Activated B cell treated with CpG ODN at 0.5 μM for 24 hours (primary cell): Measurements from ENCODE around the gene CDK14. TPM values are rescaled to one million over a fixed set of nuclear protein-coding genes. Genes with fewer than 3 reads are reported as not detected.

Experiments
- ATAC-seq: fragments of 200-7000 bp; cut with Tn5 transposase; one replicate; pipeline ENCODE4 v1.10.0; 2021; ENCODE audit warnings: low read depth, mild to moderate bottlenecking, moderate library complexity
- CTCF ChIA-PET: fragments of 350-600 bp; sonication (Branson Sonifier 250); formaldehyde crosslinking; loops from one replicate; lab custom pipeline; 2021; ENCODE audit warnings: antibody characterized with exemption; lab: Charles Lee
- POLR2A ChIA-PET: fragments of 350-600 bp; sonication (Branson Sonifier 250); formaldehyde crosslinking; loops from one replicate; lab custom pipeline; 2021; ENCODE audit warnings: antibody characterized with exemption; lab: Charles Lee
- DNase-seq: peaks from one replicate; pipeline ENCODE4 v3.0.0; 2022
- H3K27ac Mint-ChIP-seq: one replicate; pipeline ENCODE4 v1.8.0; 2020; ENCODE audit warnings: mixed read lengths
- H3K27me3 Mint-ChIP-seq: one replicate; pipeline ENCODE4 v1.8.0; 2021; ENCODE audit warnings: mixed read lengths
- H3K36me3 Mint-ChIP-seq: one replicate; pipeline ENCODE4 v1.8.0; 2021; ENCODE audit warnings: low read depth, mixed read lengths
- H3K4me1 Mint-ChIP-seq: one replicate; pipeline ENCODE4 v1.8.0; 2021; ENCODE audit warnings: mixed read lengths
- H3K4me3 Mint-ChIP-seq: one replicate; pipeline ENCODE4 v1.8.0; 2020; ENCODE audit warnings: mild to moderate bottlenecking, mixed read lengths
- H3K9me3 Mint-ChIP-seq: one replicate; pipeline ENCODE4 v1.8.0; 2020; ENCODE audit warnings: mixed read lengths
- CTCF ChIP-seq: fragments of 200-600 bp; IDR thresholded peaks from one replicate; pipeline ENCODE4 v1.8.0; 2022; ENCODE audit warnings: antibody characterized with exemption, mild to moderate bottlenecking
- intact Hi-C: fragments of 100-400 bp; cut with micrococcal nuclease; formaldehyde crosslinking; loops from one replicate; pipeline ENCODE4 v1.15.1; 2024
- total RNA-seq: library from RNA; stranded (reverse); gene quantifications from 2 replicates; pipeline ENCODE4 v1.2.3, GENCODE V29; 2022

Gene CDK14
- total RNA-seq, 1 donor from 2014 or later: 140 TPM

DNA sequence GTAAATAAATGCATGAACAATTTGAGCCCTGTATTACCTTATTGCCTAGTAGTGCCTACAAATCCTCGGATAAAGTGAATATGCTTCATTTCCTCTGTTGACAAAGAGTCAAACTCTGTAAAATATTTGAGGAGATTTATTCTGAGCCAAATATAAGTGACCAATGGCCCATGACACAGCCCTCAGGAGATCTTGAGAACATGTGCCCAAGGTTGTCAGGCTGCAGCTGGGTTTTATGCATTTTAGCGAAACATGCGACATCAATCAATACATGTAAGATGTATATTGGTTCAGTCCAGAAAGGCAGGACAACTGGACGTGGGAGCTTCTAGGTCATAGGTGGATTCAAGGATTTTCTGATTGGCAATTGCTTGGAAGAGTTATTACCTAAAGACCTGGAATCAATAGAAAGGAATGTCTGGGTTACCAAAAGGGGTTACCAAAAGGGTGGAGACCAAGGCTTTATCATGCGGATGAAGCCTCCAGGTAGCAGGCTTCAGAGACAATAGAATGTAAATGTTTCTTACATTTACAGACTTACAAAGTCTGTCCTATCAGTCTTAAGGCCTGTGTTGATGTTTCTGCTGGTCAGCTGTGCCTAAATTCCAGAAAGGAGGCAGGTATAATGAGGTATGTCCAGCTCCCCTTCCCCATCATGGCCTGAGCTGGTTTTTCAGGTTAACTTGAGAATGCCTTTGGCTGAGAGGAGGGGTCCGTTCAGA lies 448.0 kb downstream of the CDK14 start:
- intact Hi-C loops: no loop called here
- no peak for TF ChIP-seq CTCF
- H3K27ac Mint-ChIP-seq: no peak overlapping the region
- peaks cover 58% of the 10 kb centered on the region for H3K36me3 Mint-ChIP-seq
- ChIA-PET POLR2A (no interaction called here), CTCF (interaction anchor here (0.6 to 2.2 kb wide), 2 partner anchors 10 to 39 kb away, joined by 3 to 6 read pairs; no protein-coding TSS in a partner anchor)
- no peaks in the 10 kb centered on the region for H3K9me3 Mint-ChIP-seq
- no peak for DNase-seq
- peaks cover under 1% of the 10 kb centered on the region for H3K4me1 Mint-ChIP-seq
- ATAC-seq: no peak
- H3K27me3 Mint-ChIP-seq: no peaks in the 10 kb centered on the region
- no peak overlapping the region for H3K4me3 Mint-ChIP-seq

DNA sequence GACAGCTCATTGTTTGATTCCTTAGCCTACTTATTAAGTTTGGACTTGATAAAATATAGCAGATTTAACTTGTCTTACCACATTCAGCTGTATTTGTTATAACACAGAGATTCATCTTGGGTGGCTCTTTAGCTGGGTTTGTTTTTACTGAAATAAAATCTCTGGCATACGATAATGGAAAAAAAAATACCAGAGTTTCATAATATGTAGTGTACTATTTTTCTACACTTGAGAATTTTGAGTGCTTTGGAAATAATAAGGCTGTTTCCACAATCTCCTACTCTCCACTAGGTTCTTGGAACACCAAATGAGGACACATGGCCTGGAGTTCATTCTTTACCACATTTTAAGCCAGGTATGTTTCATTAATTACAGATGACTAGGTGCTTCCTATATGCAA lies 449.5 kb downstream of the CDK14 start:
- ATAC-seq: no peak
- DNase-seq: no peak
- no peaks in the 10 kb centered on the region for H3K27me3 Mint-ChIP-seq
- CTCF ChIA-PET: no interaction called here
- H3K36me3 Mint-ChIP-seq: peaks cover 53% of the 10 kb centered on the region
- H3K4me1 Mint-ChIP-seq: peaks cover 5% of the 10 kb centered on the region
- POLR2A ChIA-PET: no interaction called here
- intact Hi-C loops: no loop called here
- no peak overlapping the region for H3K27ac Mint-ChIP-seq
- no peak for TF ChIP-seq CTCF
- no peak overlapping the region for H3K4me3 Mint-ChIP-seq
- H3K9me3 Mint-ChIP-seq: no peaks in the 10 kb centered on the region

DNA sequence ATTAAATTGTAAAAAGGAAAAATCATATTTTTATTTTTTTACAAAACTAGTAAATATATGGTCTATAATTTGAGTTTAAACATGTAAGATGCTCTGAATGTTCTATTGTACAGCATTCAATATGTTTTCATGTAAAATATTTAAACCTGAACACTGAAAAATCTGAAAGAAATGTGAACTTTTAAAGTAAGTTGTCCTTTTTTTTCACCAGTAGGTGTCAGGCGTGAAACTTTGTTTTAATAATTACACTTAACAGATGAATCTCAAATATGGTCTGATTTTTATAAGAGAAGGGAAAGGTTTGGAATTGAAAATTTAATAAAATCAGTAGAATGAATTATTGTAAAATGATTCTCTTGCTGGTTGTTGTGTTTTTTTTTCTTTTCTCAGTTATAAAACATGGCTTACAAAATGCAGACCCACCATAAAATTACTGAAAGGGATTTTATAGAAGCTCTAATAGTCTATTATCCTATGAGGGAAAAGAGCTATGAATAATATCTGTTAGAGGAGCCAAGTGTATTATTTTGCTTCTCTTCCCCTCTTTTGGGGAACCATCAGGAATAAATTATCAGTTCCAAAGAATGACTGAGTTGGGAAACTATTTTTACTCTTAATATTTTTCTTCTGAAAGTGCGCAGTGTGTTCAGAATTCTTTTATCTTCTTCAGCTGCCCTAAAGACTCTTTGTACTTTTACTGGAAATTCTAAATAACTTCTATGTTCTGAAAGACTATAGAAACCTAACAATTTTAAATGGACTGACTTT lies 450.4 kb downstream of the CDK14 start:
- POLR2A ChIA-PET: no interaction called here
- Mint-ChIP-seq H3K36me3 (peaks cover 44% of the 10 kb centered on the region), H3K4me3 (no peak overlapping the region), H3K27ac (no peak overlapping the region), H3K9me3 (no peaks in the 10 kb centered on the region), H3K27me3 (no peaks in the 10 kb centered on the region), H3K4me1 (peaks cover 12% of the 10 kb centered on the region)
- CTCF ChIA-PET: no interaction called here
- ATAC-seq: no peak
- intact Hi-C loops: no loop called here
- no peak for DNase-seq
- no peak for TF ChIP-seq CTCF

GRCh38 chr7:91047636-91048035 lies 451.5 kb downstream of the CDK14 start:
- no peak for TF ChIP-seq CTCF
- CTCF ChIA-PET: no interaction called here
- Mint-ChIP-seq H3K4me1 (peaks cover 13% of the 10 kb centered on the region), H3K27ac (no peak overlapping the region), H3K36me3 (peaks cover 42% of the 10 kb centered on the region), H3K9me3 (no peaks in the 10 kb centered on the region), H3K27me3 (no peaks in the 10 kb centered on the region), H3K4me3 (no peak overlapping the region)
- DNase-seq (no peak), ATAC-seq (no peak)
- POLR2A ChIA-PET: no interaction called here
- intact Hi-C loops: no loop called here

DNA sequence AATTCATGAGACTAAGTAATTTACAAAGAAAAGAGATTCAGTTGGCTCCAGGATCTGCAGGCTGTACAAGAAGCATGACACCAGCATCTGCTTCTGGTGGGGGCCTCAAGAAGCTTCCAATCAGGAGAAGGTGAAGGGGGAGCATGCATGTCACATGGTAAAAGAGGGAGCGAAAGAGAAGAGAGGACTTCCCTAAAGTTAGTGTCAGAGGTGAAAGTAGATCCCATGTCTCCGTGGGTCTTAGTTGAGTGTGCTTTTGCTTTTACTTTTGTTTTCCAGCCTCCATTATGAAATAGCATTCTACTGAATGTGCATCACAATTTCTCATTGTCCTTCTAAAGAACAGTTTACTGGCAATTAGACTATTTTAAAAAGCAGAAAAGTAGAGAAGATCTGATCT lies 454.6 kb downstream of the CDK14 start:
- no peaks in the 10 kb centered on the region for H3K27me3 Mint-ChIP-seq
- peaks cover 51% of the 10 kb centered on the region for H3K36me3 Mint-ChIP-seq
- H3K4me3 Mint-ChIP-seq: peak overlapping the region; percentile 50
- intact Hi-C loops: no loop called here
- POLR2A ChIA-PET: no interaction called here
- CTCF ChIA-PET: no interaction called here
- H3K9me3 Mint-ChIP-seq: peaks cover 5% of the 10 kb centered on the region
- DNase-seq: no peak
- ATAC-seq: peak; percentile 52
- H3K4me1 Mint-ChIP-seq: peaks cover 13% of the 10 kb centered on the region
- H3K27ac Mint-ChIP-seq: no peak overlapping the region
- no peak for TF ChIP-seq CTCF
